Subcutaneous abdominal adipose tissue (tissue), 5 donors: ENCODE measurements around the gene FEM1B.

ENCODE experiments used
- H3K27ac ChIP-seq: one replicate; pipeline ENCODE4 v1.7.0; 2013; ENCODE audit warnings: low read depth, mild to moderate bottlenecking, inconsistent platforms, low read length, moderate library complexity
- H3K27me3 ChIP-seq, 5 donors: one replicate each; pipeline ENCODE4 v1.7.0; 2013; ENCODE audit warnings: low read length in 5 of 5, inconsistent platforms in 1 of 5; ENCODE audit not compliant: control insufficient read depth in 5 of 5, insufficient read depth in 4 of 5
- H3K36me3 ChIP-seq, 5 donors: one replicate each; pipeline ENCODE4 v1.7.0; 2013; ENCODE audit warnings: low read length in 5 of 5; ENCODE audit not compliant: control insufficient read depth in 5 of 5, insufficient read depth in 5 of 5
- H3K4me1 ChIP-seq, 5 donors: one replicate each; pipeline ENCODE4 v1.7.0; 2013; ENCODE audit warnings: low read length in 5 of 5, mild to moderate bottlenecking in 3 of 5, moderate library complexity in 1 of 5; ENCODE audit not compliant: control insufficient read depth in 5 of 5, insufficient read depth in 5 of 5
- H3K4me3 ChIP-seq, 5 donors: one replicate each; pipeline ENCODE4 v1.7.0; 2013; ENCODE audit warnings: low read length in 5 of 5, low read depth in 1 of 5
- H3K9ac ChIP-seq, 5 donors: one replicate each; pipeline ENCODE4 v1.7.0; 2013; ENCODE audit warnings: low read length in 5 of 5, mild to moderate bottlenecking in 4 of 5, moderate library complexity in 3 of 5
- H3K9me3 ChIP-seq, 5 donors: one replicate each; pipeline ENCODE4 v1.7.0; 2013; ENCODE audit warnings: low read length in 5 of 5; ENCODE audit not compliant: control insufficient read depth in 5 of 5
- donor health status: healthy.
- donor health status: healthy.
- donor health status: healthy.
- donor health status: healthy.
- donor health status: healthy.

FEM1B gene

DNA sequence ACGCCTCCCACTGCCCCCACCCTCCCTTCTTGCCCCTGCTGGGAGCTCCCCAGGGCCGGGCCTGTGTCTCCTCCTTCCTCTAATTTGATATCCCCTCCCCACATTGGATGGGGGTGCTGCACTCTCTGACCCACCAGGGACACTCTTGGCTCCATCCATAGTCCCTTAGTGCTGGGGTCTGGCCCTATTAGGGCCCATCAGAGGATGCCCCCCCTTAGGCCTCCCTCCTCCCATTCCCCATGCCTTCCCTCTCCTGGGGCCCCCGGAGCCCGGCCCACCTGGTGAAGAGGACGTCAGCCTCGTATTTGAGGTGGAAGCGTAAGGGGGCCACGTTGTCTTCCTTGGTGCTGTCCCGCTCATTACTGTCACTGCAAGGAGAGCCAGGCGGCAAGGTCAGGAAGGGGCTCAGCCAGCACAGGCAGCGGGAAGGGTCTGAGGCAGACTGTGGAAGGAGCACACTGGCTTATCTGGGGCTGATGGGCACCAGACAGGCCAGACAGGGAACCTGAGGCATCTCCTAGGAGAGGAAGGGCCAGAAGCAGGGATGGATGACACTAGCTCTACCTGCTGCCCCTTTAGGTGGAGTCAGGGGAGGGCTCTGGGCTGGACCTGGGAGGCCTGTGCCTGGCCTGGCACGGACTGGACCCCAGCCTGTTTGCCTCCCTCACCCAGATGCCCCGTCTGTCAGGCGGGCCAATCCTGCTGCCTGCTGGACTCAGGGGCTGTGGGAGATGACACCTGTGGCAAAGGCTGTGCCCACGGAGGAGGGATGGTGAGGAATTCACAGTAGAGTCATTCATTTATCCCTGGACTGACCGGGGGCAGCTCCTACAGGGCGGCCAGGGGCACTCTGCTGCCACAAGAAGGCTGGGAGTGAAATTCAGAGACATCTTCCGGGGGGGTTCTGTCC, 36.2 kb downstream of the FEM1B start:
- H3K4me3 ChIP-seq = no peak overlapping the region
- H3K36me3 ChIP-seq = peaks cover 0 to 25% (median 4%) of the 10 kb centered on the region in 5 donors
- H3K9ac ChIP-seq = no peak overlapping the region
- no peak overlapping the region for H3K27ac ChIP-seq
- peaks cover 0 to 32% (median 25%) of the 10 kb centered on the region in 5 donors for H3K4me1 ChIP-seq
- H3K9me3 ChIP-seq = no peaks in the 10 kb centered on the region
- no peaks in the 10 kb centered on the region for H3K27me3 ChIP-seq

DNA sequence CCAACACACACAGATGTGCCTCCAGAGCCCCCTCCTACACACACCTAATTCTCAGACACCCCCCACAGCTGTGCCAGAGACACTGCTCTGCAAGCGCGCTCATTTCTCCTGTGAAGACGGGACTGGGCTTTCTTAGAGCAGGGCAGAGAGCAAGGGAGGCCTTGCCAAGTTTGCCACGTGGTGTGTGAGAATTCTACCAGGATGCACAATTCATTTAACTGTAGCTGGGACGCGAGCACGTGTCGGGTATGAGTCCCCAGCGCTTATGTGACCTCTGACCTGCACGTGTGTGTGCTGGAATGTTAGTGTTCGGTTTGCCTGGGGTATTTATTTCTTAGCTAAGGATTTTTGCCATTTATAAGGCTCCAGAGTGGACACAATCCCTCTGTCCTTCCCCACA, 37.0 kb downstream of the FEM1B start:
- no peaks in the 10 kb centered on the region for H3K9me3 ChIP-seq
- peaks cover 0 to 32% (median 25%) of the 10 kb centered on the region in 5 donors for H3K4me1 ChIP-seq
- no peak overlapping the region for H3K27ac ChIP-seq
- no peaks in the 10 kb centered on the region for H3K27me3 ChIP-seq
- peaks cover 0 to 33% (median 4%) of the 10 kb centered on the region in 5 donors for H3K36me3 ChIP-seq
- no peak overlapping the region for H3K4me3 ChIP-seq
- H3K9ac ChIP-seq = no peak overlapping the region

DNA sequence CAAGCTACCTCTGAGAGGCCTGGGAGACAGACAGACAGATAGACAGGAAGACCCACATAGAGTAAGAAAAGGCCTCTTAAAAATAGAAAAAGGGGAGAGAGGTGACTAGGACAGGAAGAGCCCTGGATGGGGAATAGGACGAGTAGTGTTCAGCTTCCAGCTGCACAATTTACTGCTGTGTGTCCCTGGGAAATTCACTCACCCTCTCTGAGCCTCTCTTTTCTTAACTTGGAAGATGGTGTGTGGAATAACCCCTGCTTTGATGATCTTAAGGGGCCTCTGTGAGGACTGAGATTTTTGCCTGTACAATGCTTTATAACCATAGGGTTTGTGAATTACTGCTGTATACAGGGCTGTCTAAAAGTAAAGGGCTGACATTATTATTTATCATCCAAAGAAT, 37.5 kb downstream of the FEM1B start:
- Histone ChIP-seq H3K9ac (no peak overlapping the region), H3K4me3 (no peak overlapping the region), H3K9me3 (no peaks in the 10 kb centered on the region), H3K27ac (no peak overlapping the region), H3K4me1 (peaks cover 0 to 32% (median 22%) of the 10 kb centered on the region in 5 donors), H3K27me3 (no peaks in the 10 kb centered on the region), H3K36me3 (peaks cover 0 to 36% (median 5%) of the 10 kb centered on the region in 5 donors)

DNA sequence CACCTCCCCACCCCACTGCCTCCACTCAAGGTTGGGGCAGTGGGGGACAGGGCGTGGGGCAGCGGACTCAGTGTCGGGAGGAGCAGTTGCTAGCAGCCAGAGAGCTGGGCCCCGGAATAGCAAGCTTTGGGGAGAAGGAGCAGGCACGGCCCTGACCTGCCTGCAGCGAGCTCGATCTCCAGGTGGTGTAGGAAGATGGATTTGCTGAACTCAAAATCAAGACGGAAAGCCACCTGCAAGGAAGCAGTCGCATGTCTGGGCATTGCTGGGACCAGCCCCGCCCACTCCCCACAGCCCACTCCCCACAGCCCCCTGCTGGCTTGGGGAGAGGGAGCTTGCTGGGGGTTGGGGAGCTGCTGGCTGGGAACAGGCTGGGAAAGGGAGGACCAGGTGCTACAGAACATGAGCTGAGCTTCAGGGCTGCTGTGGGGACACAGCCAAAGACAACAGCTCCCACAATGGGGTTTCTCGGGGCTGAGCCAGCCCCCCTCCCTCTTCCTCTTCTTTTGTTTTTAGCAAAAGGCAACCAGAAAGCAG, 38.0 kb downstream of the FEM1B start:
- no peak overlapping the region for H3K27ac ChIP-seq
- peaks cover 0 to 39% (median 6%) of the 10 kb centered on the region in 5 donors for H3K36me3 ChIP-seq

DNA sequence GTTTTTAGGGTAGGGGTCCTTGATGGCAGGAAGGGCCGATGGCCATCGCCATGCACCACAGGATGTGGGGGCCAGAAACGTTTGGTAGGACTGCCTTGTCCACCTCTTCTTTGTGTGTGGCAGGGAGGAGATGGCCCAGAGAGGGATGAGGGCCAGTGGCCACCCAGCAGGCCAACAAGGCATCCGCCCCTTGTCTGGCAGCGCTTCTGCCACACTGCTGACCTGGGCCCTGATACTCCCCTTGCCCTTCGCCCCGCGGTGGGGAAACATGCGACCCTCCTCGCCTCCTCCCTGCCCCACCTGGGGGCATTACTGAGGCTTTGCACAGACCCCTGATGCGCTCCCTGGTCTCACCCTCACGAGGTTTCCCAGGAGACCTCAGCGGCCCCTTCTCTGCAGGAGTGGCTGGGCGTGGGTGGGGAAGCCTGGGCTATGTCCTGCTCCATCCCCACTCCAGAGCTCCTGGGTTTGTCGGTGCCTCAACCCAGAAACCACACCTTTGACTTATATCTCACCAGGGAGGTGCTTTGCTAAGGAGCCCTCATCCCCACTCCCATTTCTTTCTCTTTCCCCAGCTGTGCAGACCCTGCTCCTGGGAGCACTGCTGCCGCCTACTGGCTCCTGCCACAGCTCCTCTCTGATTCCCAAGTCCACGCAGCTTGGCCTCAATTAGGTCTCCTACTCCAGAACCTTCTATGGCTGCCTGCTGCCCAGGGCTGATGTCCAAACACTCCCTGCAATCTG, 38.7 kb downstream of the FEM1B start:
- Histone ChIP-seq H3K9ac (no peak overlapping the region), H3K4me3 (no peak overlapping the region), H3K4me1 (peaks cover 0 to 26% (median 17%) of the 10 kb centered on the region in 5 donors), H3K36me3 (peaks cover 0 to 34% (median 3%) of the 10 kb centered on the region in 5 donors), H3K27me3 (no peaks in the 10 kb centered on the region), H3K27ac (no peak overlapping the region), H3K9me3 (no peaks in the 10 kb centered on the region)

More for the DNA sequence above, 38.0 kb downstream of the FEM1B start:
- Histone ChIP-seq H3K9me3 (no peaks in the 10 kb centered on the region), H3K27me3 (no peaks in the 10 kb centered on the region), H3K4me3 (no peak overlapping the region), H3K4me1 (peaks cover 0 to 30% (median 17%) of the 10 kb centered on the region in 5 donors), H3K9ac (no peak overlapping the region)

DNA sequence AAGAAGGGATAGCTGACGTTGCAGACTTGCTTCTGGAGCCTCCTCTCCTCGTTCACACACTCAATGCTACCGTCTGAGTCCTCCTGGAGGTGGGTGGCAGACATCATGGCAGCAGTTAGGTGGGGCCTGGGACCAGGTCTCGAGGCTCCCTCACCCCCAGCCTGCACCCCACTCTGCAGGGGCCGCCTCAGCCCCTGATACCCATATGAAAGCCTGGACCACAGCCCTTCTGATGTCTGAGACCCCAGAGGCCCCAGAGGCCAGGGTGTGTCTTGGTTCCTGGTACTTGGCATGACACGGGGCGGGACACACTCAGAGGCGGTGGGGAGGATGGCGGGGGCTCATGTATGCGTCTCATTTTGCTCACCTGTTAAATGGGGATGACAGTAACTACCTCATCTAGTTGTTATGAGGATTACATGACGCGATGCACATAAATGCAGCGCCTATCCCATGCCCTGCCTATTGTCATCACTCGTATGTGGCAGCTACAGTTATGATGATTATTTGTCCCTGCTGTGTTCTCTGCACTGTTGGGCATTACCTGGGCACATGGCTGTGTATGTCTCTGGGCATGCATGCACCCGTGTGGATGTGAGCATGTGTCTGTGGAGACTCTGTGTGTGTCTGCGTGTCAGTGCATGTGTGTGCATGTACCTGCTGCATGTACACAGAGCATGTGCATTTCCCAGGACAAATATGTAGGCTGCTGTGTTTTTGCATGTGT, 39.9 kb downstream of the FEM1B start:
- no peak overlapping the region for H3K27ac ChIP-seq
- H3K27me3 ChIP-seq = no peaks in the 10 kb centered on the region
- H3K9me3 ChIP-seq = no peaks in the 10 kb centered on the region
- peaks cover 0 to 32% (median 3%) of the 10 kb centered on the region in 5 donors for H3K36me3 ChIP-seq
- H3K9ac ChIP-seq = no peak overlapping the region
- H3K4me1 ChIP-seq = peaks cover 0 to 26% (median 17%) of the 10 kb centered on the region in 5 donors
- no peak overlapping the region for H3K4me3 ChIP-seq

DNA sequence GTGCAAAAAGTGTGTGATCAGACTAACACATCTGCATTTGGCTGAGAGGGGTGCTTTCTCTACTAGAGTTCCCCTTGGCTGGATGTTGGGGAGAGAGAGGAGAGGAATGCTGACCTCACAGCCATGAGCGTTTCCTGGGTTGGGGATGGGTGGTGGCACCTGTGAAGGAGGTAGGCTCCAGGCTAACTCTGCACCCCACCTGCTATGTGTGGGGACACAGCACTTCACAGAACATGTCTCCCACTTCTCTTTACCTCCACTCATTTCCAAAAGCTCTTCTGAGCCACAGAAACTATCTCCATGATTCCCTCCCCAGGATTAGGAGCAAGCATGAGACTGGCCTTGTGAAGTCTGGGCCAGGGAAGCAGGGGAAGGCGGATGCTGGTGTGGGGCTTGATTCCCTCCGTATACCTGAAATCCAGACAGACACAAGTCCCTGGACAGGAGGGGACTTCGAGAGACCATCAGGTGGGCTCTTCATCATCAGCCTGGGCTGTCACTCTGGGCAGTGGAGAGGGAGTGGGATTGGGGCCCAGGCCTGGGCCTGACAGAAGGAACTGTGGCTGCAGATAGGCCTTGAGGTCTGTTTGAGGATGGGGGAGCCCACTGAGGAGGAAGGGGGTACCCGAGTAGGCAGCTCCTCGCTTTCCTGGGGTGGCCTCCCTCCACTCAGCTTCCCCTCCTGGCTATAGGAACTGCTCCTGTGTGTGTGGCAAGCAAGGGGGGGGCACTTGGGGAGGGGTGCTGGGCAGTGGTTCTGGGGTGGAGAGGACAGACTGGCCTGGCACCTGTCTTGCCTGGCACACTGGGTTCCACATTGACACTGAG, 40.7 kb downstream of the FEM1B start:
- Histone ChIP-seq H3K27me3 (no peaks in the 10 kb centered on the region), H3K9ac (no peak overlapping the region), H3K9me3 (no peaks in the 10 kb centered on the region), H3K4me1 (peaks cover 0 to 26% (median 17%) of the 10 kb centered on the region in 5 donors), H3K36me3 (peaks cover 0 to 29% (median 3%) of the 10 kb centered on the region in 5 donors), H3K4me3 (no peak overlapping the region), H3K27ac (no peak overlapping the region)

DNA sequence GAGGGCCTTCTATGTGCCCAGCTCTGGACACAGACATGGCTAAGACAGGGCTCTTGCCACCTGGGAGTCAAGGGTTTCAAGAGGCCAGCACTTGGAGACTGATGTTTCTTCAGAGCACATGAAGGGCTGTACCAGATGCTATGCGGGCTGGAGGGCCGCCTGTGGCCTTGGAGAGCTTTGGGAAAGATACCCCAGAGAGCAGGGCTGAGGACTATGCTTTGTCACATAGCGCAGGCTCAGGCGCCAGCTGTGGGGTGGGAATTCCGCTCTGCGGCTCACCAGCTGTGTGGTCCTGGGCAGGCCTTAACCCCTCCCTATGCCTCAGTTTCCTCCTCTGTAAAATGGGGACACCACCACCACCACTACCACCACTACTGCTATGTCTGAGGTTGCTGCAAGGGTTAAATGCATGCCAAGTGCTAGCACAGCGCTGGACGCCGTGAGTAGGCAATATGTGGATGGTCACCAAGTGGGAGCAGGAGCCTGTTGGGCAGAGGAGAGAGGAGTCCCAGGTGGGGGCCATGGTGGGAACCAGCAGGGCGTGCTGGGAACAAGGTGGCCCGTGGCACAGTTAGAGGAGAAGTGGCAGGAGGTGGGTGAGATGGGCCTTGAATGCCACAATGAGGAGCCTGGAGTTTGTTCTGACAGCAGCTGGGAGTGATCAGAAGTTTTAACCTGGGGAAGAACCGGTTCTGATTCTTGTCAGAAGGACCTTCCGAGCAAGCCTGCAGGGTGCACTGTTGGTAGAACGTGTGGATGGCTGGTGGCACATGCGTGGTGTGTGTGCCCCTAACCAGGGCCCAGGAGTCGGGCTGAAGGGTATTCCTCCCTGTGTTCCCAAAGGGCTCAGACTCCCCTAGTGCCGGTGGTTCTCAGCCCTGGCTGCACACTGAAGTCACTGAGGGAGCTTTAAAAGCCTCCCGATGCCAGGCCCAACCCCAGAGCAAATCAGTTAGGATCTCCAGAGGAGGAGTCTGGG, 41.7 kb downstream of the FEM1B start:
- Histone ChIP-seq H3K4me3 (no peak overlapping the region), H3K9me3 (no peaks in the 10 kb centered on the region), H3K27me3 (no peaks in the 10 kb centered on the region), H3K9ac (no peak overlapping the region), H3K4me1 (peaks cover 0 to 24% (median 13%) of the 10 kb centered on the region in 5 donors), H3K27ac (no peak overlapping the region), H3K36me3 (peaks cover 0 to 29% (median 3%) of the 10 kb centered on the region in 5 donors)
